HG03342 (cell line): ENCODE results near the gene SLC17A7.
"Not testable (repeated sequence)": the region's sequence is repeated elsewhere in the genome, so short reads cannot be mapped to it uniquely, and the experiment has no call there.

Experiments used
- ATAC-seq: cut with Tn5 transposase; IDR thresholded peaks from one replicate; pipeline ENCODE4 v1.9.1; 2021; ENCODE audit warnings: mild to moderate bottlenecking, moderate library complexity; ENCODE audit not compliant: unreplicated experiment

SLC17A7 gene

DNA sequence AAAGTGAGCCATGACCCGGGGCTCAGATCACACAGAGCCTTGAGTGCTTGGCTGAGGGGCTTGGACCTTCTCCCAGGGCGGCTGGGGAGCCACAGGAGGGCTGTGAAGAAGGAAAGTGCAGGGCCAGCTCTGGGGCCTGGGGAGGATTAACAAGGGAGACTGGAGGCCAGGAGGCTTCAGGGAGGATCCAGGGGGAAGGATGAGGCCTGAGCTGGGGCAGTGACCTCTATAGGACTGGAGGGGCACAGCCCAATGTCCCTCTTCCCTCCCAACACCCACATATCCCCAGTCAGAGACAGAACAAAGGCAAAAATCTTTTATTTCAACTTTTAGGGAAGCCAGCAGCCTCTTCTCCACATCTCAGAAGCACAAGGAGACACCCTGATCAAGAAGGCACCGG lies 4.7 kb upstream of the SLC17A7 start:
- ATAC-seq, result no peak

DNA sequence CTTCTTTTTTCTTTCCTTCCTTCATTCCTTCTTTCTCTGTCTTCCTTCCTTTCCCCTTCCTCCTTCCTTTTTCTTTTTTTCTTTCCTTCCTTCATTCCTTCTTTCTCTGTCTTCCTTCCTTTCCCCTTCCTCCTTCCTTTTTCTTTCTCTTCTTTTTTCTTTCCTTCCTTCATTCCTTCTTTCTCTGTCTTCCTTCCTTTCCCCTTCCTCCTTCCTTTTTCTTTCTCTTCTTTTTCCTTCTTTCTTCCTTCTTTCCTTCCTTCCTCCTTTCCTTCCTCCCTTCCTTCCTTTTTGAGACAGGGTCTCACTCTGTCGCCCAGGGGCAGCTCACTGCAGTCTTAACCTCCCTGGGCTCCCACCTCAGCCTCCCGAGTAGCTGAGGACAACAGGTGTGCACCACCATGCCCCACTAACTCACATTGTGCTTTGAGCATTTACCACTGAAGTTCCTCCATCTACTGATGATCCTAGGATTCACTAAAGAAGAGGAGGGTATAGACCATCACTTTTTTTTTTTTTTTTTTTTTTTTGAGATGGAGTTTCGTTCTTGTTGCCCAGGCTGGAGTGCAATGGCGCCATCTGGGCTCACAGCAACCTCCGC lies 2.9 kb upstream of the SLC17A7 start:
- ATAC-seq, result not testable (repeated sequence)

DNA sequence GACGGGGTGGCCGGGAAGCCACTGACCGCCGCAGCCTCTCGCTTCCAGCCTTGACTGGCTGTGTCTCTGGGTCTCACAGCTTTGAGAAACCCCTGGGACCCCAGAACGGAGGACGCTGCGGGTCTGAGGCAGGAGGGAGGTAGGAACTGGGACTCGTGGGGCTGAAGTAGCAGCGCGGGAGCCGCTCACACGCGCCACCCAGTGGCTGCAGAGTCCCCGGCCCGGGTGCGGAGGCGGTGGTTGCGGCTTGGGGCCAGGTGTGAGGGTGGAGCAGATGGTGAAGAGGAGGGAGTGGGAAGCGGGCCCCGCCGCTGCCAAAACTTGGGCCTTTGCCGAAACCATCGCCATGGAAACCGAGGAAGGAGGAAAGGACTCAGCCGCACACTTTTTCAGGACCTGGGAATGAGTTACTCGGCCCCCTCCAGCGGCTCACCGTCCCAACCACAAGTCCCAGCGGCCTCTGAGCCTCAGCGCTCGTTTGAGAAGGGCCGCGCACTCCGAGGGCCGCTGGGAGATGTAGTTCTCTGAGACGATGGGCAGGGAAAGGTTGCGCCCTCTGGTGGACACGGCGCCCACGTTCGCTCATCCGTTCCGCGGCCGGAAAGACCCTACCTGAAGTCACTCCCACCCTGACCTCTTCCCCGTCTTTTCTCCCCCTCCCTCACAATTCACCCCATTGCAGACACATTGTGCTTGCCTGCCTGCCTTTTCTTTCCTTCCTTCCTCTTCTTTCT lies 2.2 kb upstream of the SLC17A7 start:
- ATAC-seq, result peak; percentile 74

DNA sequence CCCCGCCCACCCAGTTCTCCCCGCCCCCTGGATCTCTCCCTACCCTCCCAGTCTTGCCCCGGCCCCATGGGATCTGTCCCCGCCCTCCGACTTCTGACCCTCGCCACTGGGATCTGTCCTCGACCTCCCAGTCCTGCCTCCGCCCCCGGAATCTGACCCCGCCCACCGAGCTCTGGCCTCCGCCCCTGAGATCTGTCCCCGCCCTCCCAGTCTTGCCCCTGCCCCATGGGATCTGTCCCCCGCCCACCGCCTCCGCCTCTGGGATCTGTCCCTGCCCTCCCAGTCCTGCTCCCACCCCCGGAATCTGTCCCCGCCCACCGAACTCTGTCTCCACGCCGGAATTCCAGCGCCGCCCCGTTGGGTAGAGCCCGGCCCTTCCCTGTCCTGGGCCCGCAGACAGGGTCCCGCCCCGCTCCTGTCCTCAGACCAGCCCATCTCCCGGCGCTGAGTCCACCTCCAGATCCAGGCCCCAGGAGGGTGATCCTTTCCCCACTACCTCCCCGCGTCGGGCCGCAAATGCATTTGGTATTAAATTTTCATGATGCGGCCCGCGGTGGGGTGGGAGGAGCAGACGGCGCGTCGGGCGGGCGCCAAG lies 1.5 kb upstream of the SLC17A7 start:
- no peak for ATAC-seq

DNA sequence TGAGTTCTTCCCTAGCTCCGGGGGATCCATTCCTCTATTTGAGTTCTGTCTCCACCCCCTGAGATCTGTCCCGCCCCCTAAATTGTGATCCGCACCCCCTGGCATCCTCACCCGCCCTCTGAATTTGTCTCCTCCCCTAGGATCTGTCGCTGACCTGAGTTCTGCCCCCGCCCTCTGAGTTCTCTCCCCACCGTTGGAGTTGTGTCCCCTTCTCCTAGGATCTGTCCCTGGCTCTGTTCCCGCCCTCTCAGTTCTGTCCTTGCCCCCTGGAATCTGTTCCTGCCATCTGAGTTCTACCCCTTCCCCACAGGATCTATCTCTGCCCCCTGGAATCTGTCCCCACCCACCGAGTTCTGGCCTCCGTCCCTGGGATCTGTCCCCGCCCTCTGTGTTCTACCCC lies 1.0 kb upstream of the SLC17A7 start:
- ATAC-seq, result no peak

DNA sequence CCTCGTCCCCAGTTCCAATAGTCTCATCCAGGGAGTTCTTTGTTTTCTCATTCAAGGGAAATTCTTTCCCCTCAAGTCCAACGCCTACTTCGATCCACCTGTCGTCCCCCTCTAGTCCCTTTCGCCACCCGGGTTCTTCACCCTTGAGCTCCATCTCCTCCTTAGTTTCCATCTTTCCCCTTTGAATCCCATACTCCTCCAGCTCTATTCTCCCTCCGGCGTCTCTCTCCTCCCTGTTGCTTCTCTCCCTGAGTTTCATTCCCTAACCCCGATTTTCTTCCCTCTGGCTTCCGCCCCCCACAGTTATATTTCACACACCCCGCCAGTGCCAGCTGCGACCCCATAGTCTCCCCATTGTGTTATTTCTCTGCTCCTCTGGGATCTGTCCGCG lies 628 bp upstream of the SLC17A7 start:
- no peak for ATAC-seq

DNA sequence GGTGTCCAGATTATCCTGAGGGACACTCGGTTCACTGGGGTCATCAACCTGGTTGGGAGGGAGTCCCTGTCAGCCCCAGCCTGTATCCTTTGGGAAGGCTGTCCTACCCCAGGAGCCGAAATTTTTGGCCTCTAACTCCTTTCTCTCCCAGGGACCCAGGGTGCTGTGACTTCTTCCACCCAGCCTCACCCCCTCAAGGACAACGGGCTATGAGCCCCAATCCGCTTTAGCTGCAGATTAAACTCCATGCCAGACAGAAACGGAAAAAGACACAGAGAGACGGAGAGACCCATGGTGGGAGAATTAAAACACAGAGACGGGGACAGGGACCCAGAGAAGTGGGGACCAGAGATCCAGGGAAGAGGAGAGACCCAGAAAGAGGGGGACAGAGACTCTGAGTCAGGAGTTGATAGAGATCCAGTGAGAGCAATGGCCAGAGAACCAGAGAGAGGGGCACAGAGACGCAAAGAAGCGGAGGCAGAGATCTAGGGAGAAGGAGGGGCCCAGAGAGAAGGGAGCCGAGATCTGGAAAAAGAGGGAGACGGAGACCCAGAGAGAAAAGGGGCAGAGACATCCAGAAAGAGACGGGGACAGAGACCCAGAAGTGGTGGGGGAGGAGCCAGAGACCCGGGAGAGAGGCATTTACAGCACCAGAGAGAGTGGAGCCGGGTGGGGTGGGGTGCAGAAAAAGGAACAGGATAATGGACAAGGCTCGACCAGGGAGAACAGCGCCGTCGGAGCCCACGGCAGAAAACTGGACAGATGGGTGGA lies 703 bp downstream of the SLC17A7 start:
- ATAC-seq, result no peak

DNA sequence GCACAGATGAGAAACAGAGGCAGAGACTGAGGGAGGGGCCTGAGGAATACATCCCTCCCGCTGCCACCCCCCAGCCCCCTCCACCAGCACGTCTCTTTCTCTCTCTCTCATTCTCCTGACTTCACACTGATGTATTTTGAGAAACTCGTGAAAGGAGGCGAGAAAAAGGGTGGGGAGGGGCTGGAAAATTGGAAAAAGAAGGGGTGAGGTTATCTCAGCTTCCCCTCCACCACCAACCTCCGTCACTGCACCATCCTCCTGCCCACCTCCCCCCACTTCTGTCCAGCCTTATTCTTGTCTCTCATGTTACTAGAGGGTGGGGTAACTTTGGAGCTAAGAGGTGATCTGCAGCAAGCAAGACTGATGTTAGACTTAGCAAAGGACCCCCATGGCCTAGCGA lies 1.5 kb downstream of the SLC17A7 start:
- ATAC-seq, result no peak

DNA sequence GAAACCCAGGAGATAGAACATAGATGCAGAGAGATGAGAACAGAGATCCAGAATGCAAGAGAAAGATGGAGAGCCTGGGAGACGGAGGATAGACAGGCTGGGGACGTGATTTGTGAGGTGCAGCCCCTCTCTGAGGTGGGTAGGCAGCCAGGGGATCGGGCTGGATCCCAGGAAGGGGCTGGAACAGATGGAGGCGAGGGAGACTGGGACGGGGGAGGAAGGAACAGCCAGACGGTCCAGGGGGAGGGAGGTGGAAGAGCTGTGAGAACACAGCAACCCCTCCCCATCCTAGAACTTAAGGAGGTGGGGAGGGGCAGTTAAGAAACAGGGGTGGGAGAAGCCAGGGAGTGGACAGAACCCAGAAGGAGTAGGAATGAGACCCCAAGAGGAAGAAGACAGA lies 3.1 kb downstream of the SLC17A7 start:
- no peak for ATAC-seq

DNA sequence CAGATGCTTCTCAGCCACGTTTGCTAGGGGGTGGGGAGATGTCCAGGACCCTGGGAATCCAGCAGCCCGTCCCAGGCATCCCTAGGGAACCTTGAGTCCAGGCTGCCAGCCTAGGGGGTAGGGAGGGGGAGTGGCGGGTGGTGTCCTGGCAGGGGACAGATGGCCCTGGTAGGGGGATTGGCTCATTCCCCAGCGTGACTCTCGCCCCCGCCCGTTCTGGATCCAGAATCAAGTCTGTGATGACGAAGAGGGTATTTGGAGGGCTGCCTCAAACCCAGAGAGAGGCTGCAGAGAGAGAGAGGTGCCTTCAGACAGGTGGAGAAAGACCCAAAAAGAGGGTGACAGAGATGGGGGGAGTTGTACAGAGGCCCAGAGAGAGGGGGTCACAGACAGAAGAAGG lies 4.1 kb downstream of the SLC17A7 start:
- ATAC-seq, result no peak

DNA sequence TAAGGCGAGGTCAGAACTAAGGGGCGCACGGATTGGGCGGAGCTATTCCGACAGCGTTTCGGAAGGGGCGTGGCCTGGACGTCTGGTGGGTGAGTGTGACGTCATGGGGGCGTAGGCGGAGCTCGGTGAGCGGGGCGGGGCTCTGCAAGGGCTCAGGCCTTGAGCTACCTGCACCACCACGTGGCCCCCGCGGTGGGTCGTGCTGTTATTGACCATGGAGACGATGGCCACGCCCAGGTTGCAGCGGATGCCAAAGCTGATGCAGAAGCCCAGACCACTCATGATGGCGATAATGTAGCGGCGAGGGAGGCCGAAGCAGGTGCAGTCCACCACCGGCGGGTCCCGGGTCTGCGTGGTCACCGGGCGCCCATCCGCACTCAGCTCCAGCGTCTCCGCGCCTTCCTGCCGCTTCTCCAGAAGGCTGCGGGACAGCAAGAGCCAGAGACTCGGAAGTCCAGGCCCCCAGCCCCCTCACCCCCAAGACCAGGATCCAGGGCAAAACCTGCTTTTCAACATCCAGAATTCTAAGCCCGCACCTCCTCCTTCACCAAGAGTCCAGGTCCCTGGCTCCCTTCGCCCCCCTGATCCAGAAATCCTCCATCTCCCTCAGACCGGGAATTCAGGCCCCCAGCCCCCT lies 4.8 kb downstream of the SLC17A7 start:
- no peak for ATAC-seq

DNA sequence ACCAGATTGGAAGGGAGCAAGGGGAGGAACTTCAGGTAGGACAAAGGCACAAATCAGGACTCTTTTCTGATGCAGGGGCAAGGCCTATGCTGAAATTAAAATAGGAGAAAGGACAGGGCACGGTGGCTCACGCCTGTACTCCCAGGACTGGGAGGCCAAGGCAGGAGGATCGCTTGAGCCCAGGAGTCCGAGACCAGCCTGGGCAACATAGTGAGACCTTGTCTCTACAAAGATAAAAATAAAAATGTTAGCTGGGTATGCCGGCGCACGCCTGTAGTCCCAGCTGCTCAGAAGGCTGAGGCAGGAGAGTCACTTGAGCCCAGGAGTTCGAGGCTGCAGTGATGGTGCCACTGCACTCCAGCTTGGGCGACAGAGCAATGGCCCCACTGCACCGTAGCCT lies 5.7 kb downstream of the SLC17A7 start:
- no peak for ATAC-seq

DNA sequence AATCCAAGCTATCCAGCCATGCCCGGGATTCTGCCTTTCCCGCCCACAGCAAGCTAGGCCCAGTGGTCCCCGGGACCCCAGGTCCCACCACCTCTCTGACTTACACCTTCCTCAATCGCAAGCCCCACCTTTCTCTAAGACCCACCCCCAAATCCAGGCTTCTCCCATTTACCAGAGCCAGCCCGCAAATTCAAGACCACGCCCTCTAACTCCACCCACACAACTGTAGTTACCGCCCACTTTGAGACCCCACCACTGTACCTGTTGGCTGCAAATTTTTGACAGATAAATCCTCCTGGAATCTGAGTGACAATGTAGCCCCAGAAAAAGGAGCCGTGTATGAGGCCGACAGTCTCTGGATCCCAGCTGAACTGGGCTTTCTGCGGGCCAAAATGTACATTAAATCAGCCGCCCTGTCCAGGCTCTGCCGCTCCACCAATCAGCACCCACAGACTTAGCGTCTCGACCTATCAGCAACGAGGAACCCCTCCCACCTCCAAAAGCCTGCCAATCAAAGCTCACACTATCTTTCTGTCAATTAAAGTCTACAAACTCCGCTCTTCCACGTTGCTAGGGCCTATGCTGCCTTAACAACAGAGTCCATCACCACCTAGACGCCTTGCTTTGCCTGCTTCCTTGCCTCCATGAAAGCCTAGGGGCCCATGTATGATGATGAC lies 6.3 kb downstream of the SLC17A7 start:
- no peak for ATAC-seq

DNA sequence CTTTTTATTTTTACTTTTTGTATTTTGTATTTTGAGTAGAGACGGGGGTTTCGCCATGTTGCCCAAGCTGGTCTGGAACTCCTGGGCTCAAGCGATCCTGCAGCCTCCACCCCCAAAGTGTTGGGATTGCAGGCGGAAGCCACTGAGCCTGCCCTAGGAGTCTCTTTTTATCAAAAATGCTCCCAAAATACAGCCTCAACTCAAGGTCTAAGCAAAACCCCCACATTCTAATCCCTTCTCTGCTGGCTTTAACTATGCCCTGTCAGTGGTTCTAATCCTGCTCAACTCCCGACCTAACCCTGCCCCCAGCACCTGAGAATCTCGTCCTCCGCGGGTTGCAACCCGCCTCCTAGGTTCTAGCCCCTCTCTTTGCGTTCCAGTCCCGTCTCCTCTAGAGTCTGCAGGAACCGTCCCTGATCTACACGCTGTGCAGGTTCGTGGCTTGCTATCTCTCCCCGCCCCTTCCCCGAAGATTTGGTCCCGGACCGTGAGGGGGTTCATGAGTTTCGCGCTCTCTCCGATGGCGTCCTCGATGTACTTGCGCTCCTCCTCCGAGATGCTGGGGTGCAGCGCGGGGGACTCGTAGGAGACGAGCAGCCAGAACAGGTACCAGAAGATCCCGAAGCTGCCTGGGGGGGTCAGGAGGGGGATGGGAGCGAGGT lies 8.0 kb downstream of the SLC17A7 start:
- ATAC-seq, result no peak

DNA sequence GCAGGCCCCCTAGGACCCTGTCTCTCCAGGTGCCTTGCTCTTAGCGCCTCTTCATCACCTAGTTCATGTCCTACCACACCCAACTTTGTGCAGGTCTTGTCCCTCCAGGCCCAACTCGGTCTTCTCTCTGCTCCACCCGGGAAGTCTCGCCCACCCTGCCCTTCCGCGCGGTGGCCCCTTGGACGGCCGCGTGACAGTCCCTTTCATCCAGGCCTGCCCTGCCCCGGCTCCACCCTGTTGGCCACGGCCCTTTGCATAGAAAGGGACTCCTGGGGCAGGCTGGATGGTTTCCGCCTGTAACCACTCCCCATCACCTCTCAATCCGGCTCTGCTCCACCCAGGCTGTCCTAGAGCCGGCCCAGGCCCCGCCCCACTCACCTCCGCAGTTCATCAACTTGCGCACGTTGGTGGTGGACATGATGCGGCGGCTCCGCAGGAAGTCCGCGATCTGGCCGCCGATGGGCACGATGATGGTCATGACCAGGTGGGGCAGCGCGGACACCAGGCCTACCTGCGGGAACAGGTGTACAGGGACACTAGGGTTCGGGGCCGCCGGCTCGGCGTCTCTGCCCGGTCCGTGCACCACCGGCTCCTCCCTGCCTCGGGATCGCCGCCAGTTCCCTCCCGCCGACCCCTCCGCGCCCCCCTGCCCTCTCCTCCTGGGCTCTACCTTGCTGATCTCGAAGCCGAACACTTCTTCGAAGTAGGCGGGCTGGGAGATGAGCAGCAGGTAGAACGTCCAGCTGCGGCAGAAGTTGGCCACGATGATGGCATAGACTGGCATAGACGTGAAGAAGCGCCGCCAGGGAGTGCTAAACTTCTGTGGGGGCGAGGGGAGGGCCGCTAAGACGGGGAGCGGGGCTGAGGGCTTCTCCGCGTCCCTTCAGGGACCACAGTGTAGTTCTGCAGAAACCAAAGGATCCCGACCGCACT lies 8.9 kb downstream of the SLC17A7 start:
- no peak for ATAC-seq

DNA sequence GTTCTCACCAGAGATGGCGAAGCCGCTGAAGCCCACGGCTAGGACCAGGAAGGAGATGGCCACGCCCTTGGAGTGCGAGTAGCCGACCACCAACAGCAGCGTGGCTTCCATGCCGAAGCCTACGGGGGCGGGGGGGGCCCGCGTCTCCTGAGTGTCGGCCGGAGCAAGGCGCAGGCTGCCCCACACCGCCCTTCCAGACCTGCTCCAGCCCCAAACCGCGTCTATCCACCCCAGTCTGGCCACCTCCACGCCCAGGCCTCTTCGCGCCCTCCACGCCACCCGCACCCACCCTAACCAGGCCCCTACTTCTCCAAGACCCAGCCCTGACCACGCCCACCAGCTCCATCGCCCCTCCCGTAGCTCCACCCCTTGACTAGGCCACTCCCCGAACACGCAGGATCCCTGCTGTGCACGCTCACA lies 10.0 kb downstream of the SLC17A7 start:
- no peak for ATAC-seq

DNA sequence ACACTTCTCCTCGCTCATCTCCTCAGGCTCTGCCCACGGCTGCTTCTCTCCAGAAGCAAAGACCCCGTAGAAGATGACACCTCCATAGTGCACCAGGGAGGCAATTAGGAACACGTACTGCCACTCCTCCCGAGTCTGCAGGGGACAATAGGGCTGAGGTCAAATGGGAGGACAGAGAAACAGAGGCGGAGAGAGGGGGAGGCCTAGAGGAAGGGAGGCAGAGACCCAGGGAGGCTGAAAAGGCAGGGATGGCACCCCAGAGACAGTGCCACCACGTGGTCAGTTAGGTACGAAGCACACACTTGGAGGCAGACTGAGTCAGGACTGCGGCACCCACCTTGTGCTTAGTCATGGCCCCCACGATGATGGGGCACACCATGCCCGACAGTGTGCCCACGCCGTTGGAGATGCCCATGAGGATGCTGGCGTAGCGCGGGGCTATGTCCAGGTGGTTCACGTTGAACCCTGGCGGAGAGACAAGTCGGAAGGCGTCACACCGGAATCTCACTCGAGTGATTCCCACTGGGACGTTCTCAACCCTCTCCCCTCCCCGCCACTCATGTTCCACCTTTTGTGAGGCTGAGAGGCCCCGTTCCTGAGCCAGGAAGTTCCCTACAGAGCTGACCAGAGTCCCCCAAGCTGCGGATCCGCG lies 10.5 kb downstream of the SLC17A7 start:
- no peak for ATAC-seq

DNA sequence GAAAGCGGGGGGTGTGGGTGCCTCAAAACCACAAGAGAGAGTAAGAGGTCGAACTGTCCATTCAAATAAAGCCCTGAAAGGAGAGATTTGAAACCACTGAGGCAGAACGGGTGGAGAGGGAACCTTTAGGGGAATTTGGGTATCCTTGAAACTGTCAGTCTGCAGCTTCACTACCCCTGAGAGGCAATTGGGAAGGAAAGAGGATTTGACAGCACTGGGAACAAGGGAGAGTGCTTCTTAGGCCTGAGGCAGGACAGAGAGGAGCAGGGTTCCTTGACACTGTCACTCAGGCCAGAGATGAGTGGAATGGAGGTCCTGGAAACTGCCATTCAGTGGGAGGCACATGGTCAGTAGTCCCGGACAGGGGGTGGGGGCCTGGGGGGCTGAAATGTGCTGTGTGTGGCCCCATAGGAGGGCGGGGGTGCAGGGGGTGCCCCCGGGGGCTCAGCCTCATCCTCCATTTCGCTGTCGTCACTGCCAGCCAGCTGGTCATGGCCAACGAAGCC lies 11.1 kb downstream of the SLC17A7 start:
- ATAC-seq, result no peak
